AG09309 (cell line): ENCODE results near the gene FADS2.

Experiments
- DNase-seq: peaks from one replicate; pipeline ENCODE4 v3.0.0-alpha.2; 2010; ENCODE audit warnings: low read depth
- H3K4me3 ChIP-seq: 2 replicates; pipeline ENCODE4 v1.5.1; 2011; ENCODE audit warnings: mild to moderate bottlenecking, low read depth, low read length, moderate library complexity; ENCODE audit not compliant: control insufficient read depth
- TF ChIP-seq, protein P1 (sequence below): IDR thresholded peaks from 2 replicates; pipeline ENCODE4 v1.5.1; 2011; ENCODE audit warnings: mild to moderate bottlenecking, low read depth, low read length, inconsistent platforms; ENCODE audit not compliant: insufficient read depth, control insufficient read depth; ENCODE audit errors: missing control alignments

The FADS2 gene

DNA sequence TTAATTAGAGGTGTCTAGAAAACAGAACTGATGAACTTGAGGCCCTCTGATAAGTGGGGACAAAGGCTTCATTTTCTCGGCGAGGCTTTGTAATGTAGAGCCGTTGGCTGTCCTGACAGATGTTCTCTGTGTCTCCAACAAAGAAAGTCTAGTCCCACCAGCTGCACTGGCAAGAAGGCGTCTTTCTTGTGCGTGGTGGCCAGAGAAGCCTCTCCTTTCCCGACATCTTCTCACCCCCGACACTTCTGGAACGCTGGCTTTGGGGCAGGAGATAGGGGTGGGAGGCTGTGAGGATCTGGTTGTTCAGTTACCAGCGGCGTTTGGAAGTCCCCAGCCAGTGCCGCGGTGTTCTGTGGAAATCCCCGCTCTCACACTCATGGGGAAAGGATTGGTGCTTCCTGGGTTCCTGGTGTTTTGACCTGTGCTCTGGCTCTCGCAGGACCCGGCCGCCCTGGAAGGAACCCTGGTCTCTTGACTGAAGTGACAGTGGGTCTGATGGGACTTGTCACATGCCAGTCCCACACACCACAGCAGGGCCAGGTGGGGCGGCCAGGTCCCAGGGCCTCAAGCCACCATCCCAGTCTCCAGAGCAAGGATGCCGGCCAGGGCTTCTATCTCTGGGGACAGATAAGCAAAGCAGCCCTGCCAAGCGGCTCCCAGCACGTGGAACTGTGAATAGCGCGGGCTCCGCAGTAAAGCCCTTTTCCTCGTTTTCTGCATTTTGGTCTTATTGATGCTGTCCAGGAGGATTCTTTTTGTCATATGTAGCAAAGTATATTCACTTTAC is 23.2 kb downstream of the FADS2 start:
- TF ChIP-seq, protein P1, sequence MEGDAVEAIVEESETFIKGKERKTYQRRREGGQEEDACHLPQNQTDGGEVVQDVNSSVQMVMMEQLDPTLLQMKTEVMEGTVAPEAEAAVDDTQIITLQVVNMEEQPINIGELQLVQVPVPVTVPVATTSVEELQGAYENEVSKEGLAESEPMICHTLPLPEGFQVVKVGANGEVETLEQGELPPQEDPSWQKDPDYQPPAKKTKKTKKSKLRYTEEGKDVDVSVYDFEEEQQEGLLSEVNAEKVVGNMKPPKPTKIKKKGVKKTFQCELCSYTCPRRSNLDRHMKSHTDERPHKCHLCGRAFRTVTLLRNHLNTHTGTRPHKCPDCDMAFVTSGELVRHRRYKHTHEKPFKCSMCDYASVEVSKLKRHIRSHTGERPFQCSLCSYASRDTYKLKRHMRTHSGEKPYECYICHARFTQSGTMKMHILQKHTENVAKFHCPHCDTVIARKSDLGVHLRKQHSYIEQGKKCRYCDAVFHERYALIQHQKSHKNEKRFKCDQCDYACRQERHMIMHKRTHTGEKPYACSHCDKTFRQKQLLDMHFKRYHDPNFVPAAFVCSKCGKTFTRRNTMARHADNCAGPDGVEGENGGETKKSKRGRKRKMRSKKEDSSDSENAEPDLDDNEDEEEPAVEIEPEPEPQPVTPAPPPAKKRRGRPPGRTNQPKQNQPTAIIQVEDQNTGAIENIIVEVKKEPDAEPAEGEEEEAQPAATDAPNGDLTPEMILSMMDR, result no peak
- H3K4me3 ChIP-seq, result no peak overlapping the region
- DNase-seq, result no peak

DNA sequence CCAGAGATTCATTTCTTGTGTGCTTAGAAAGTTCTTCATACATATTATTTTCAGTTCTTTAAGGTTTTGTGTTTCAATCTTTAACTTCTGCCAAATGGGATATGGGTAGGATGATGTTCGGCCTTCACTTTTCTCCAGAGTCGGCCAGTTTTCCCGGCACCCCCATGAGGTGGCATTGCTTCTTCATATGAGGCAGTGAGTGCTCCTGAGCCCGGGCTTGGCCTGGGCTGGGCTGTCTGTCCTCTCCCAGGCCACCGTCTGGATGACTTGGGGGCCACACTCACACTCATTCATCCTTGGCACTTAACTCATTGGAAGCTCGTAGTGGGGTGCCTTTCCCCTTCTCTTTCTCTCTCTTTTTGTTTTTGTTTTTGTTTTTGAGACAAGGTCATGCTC is 23.8 kb downstream of the FADS2 start:
- TF ChIP-seq, protein P1, result no peak
- DNase-seq, result no peak
- H3K4me3 ChIP-seq, result no peak overlapping the region

DNA sequence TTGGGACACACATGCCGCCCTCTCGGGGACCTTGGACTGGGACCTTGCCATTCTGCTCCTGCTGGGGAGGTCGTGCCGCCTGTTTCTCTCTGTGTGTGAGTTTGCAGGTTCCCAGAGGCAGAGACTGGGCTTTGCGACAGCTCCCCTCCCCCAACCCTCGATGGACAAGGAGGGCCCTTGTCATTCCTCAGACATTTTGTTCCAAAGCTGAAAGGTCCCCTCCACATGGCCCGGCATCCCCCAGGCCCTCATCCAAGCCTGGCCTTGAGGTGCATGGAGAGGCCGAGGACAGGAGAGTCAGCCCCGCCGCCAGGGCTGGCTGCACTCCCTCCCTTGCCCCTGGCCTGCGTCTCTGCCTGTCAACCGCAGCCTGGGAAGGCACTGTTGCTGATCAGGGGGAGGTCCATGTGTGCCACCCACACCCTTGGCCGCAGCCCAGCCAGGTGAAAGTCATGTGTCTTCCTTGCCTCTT is 25.6 kb downstream of the FADS2 start:
- no peak overlapping the region for H3K4me3 ChIP-seq

DNA sequence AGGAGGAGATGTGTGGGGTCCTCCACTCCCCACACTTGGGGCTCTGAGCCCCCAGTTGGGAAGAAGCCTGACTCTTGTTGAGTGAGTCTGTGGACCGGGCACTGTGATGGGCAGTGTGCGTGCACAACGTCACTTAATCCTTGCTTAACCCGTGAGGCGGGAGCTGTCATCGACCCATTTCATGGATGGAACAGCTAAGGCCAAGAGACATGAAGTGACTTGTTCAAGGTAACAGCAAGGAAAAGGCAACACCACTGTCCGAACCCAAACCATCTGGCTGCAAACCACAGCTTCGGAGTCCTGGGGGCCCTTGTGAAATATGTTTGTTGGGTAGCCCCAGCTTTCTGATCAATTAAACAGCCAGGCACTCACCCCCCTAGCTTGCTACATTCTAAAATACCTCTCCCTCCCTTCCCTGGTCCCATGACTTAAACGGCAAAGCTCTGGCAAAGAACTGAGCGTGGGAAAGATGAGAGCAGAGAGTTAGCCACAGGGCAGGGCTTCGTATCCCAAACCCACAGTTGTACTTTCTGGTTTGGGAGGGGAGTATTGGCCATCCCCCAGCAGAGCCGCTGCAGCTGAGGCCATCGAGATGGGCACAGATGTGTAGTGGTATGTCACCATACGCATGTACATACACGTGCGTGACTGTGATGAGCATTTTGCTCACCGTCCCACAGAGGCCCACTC is 26.3 kb downstream of the FADS2 start:
- no peak for DNase-seq
- TF ChIP-seq, protein P1, result no peak
- H3K4me3 ChIP-seq, result no peak overlapping the region

More for the DNA sequence above, 25.6 kb downstream of the FADS2 start:
- TF ChIP-seq, protein P1, result no peak
- DNase-seq, result no peak

DNA sequence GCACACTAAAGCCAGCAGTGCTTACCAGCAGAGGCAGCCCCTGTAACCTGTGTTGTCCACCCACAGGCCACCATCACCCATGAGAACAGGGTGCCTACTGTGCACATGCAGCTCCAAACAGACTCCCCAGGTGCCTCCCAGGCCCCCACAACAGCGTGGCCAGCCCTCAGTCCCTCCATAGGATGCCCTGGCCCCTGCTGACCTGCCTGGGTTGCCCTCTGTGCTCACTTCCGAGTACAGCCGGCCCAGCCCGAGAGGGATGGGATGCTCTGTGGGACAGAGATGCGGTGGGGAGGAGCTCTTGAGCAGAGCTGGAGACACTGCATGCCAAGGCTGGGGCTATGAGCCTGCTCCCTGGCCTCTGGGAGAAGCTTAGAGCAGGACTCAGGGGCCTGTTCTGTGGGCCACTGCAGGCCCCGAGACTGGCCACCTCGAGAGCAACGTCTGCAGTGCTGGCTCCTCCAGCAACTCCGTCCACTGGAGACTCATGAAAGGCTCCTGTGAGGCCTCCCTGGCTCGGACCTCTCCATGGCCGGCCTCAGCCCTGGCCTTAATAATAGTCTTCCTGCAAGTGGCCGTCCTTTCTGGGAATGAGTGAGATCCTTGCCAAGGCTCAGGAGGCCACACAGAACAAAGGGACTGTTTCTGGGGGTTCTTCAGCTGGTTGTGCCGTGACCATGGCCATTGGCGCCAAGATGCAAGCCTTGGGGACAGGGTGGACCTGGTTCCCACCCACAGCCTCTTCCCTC is 27.0 kb downstream of the FADS2 start:
- TF ChIP-seq, protein P1, result no peak
- H3K4me3 ChIP-seq, result no peak overlapping the region
- no peak for DNase-seq

DNA sequence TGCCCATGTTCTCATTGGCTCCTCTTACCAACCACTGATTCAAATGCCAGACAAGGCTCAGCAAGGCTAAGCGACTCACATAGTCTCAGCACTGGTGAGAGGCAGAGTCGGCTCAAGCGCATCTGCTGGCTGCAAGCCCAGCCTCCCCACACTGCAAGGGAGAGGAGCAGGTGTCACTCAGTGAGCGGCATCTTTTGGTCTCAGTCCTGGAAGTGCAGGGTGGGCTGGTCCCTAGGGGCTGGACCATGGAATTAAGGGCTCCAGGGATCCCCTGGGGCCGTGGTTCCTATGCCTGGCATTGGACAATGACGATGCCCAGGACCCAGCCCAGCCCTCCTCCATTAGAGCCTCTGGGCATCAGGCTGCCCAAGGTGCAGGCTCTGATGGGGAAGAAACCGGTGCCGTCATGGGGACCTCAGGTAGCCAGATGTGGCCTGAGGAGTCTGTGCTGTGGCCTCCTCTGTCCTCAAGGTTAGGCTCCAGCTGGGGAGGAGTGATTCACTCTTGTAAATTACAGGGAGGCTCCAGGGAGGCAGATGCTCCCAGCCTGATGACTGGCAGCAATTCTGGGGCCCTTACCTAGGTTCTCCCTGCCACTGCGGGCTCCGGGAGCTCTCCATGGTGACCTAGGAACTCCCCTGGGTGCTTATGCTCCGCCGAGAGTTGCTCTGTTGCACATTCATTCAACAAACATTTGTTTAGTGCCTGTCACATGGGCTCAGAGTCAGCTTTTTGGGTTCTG is 28.0 kb downstream of the FADS2 start:
- TF ChIP-seq, protein P1, result no peak
- no peak for DNase-seq
- H3K4me3 ChIP-seq, result no peak overlapping the region
